HepG2 (cell line): Measurements from ENCODE around the gene ATP6V1C2. TPM values are rescaled to one million over a fixed set of nuclear protein-coding genes. Genes with fewer than 3 reads are reported as not detected.

ENCODE experiments used
- IKZF5 ChIP-seq: IDR thresholded peaks from 2 replicates; pipeline ENCODE4 v1.6.1; 2018; ENCODE audit warnings: missing genetic modification reagents, mild to moderate bottlenecking, missing compliant biosample characterization
- KDM3A ChIP-seq: IDR thresholded peaks from 2 replicates; pipeline ENCODE4 v1.6.1; 2018; ENCODE audit warnings: low read depth, missing compliant biosample characterization
- MEF2D ChIP-seq: sonication (generic); formaldehyde crosslinking; IDR thresholded peaks from 2 replicates; pipeline ENCODE4 v1.5.1; 2020; ENCODE audit warnings: mild to moderate bottlenecking, missing genetic modification reagents
- PATZ1 ChIP-seq: sonication (generic); formaldehyde crosslinking; IDR thresholded peaks from 2 replicates; pipeline ENCODE4 v1.4.0; 2020; ENCODE audit warnings: missing genetic modification reagents
- ZBTB7B ChIP-seq: sonication (generic); formaldehyde crosslinking; IDR thresholded peaks from 2 replicates; pipeline ENCODE4 v1.4.0; 2020; ENCODE audit warnings: missing genetic modification reagents
- ZNF205 ChIP-seq: IDR thresholded peaks from 2 replicates; pipeline ENCODE4 v1.6.1; 2018; ENCODE audit warnings: missing biosample characterization, missing genetic modification reagents
- ZNF225 ChIP-seq: sonication (generic); formaldehyde crosslinking; IDR thresholded peaks from 2 replicates; pipeline ENCODE4 v1.4.0; 2020; ENCODE audit warnings: mild to moderate bottlenecking, missing genetic modification reagents
- ZNF441 ChIP-seq: sonication (generic); formaldehyde crosslinking; IDR thresholded peaks from 2 replicates; pipeline ENCODE4 v1.7.0; 2021; ENCODE audit warnings: missing genetic modification reagents, borderline replicate concordance
- ZNF609 ChIP-seq: sonication (generic); formaldehyde crosslinking; IDR thresholded peaks from 2 replicates; pipeline ENCODE4 v1.4.0; 2020; ENCODE audit warnings: mild to moderate bottlenecking, missing genetic modification reagents, borderline replicate concordance
- ZNF614 ChIP-seq: IDR thresholded peaks from 2 replicates; pipeline ENCODE4 v1.6.1; 2018; ENCODE audit warnings: missing biosample characterization, missing genetic modification reagents, inconsistent platforms, borderline replicate concordance
- ZNF777 ChIP-seq: sonication (generic); formaldehyde crosslinking; IDR thresholded peaks from 2 replicates; pipeline ENCODE4 v1.4.0; 2020; ENCODE audit warnings: missing genetic modification reagents
- ZNF782 ChIP-seq: sonication (generic); formaldehyde crosslinking; IDR thresholded peaks from 2 replicates; pipeline ENCODE4 v1.4.0; 2020; ENCODE audit warnings: missing genetic modification reagents, mild to moderate bottlenecking, borderline replicate concordance
- polyA plus RNA-seq, 8 experiments: library from polyadenylated mRNA; depleted of rRNA in 3 of 8; stranded (reverse) in 7 of 8; unstranded in 1 of 8; fragments of >200 nt; fragmentation: Illumina TruSeq in 4 of 8; extraction: Trizol in 4 of 8; gene quantifications; 2 replicates each; pipeline versions ENCODE4 v1.2.1 to v1.2.3, GENCODE V29; 2011 to 2016; ENCODE audit warnings: low read depth in 4 of 8, missing spikeins in 1 of 8, mixed read lengths in 1 of 8; ENCODE audit not compliant: insufficient read depth in 1 of 8
- total RNA-seq, 5 experiments: library from RNA; depleted of rRNA; stranded (reverse); fragments of >200 nt; fragmentation: Illumina TruSeq; extraction: Trizol; gene quantifications; 2 replicates each; pipeline ENCODE4 v1.2.3, GENCODE V29; 2016; ENCODE audit warnings: low read depth in 1 of 5

Gene ATP6V1C2
- total and polyA plus RNA-seq, 2 of the 13 experiments (the other 11 are each of a cell fraction or from before 2014, with no cell fraction given): 0.04 to 0.29 TPM

- TF ChIP-seq IKZF5 (CRISPR knock-in tag): peak; percentile 15; the same call in 1 of the 2 replicates
- TF ChIP-seq KDM3A (CRISPR knock-in tag): 0 out of 2 replicates have a peak, but pooled peaks have one; percentile 5
- 0 out of 2 replicates have a peak, but pooled peaks have one; percentile 12 for TF ChIP-seq ZNF205
- TF ChIP-seq ZNF441 (CRISPR knock-in tag): 0 out of 2 replicates have a peak, but pooled peaks have one; percentile 21
- peak; percentile 74 for TF ChIP-seq PATZ1 (CRISPR knock-in tag)
- TF ChIP-seq ZNF782: peak; percentile 49; the same call in 1 of the 2 replicates
- 0 out of 2 replicates have a peak, but pooled peaks have one; percentile 5 for TF ChIP-seq MEF2D (CRISPR knock-in tag)
- TF ChIP-seq ZNF777 (CRISPR knock-in tag): peak; percentile 10; the same call in 1 of the 2 replicates
- TF ChIP-seq ZNF614 (CRISPR knock-in tag): 0 out of 2 replicates have a peak, but pooled peaks have one; percentile 11
- TF ChIP-seq ZBTB7B (CRISPR knock-in tag): 0 out of 2 replicates have a peak, but pooled peaks have one; percentile 11
- TF ChIP-seq ZNF225 (CRISPR knock-in tag): 0 out of 2 replicates have a peak, but pooled peaks have one; percentile 18
- TF ChIP-seq ZNF609 (CRISPR knock-in tag): 0 out of 2 replicates have a peak, but pooled peaks have one; percentile 25
Measured at GRCh38 chr2:10813163-10814138, 92.0 kb downstream of the ATP6V1C2 start (continued).
